Uterus (tissue), 4 donors: ENCODE results near the gene TXNRD2. TPM values are rescaled to one million over a fixed set of nuclear protein-coding genes. Genes with fewer than 3 reads are reported as not detected.

ENCODE experiments used
- DNase-seq, 2 donors: peaks; one replicate each; pipeline ENCODE4 v3.0.0-alpha.2; 2019 to 2020
- H3K27ac ChIP-seq, 2 donors: fragments of 200-600 bp; sonication (generic); 1 replicate in 1 of 2; 2 replicates in 1 of 2; pipeline ENCODE4 v1.5.1; 2016 to 2018
- H3K27me3 ChIP-seq, 2 donors: fragments of 200-600 bp; sonication (generic); one replicate each; pipeline ENCODE4 v1.5.1; 2018 to 2019; ENCODE audit warnings: control low read depth in 1 of 2
- H3K36me3 ChIP-seq, 2 donors: fragments of 200-600 bp; sonication (generic); one replicate each; pipeline ENCODE4 v1.5.1; 2019; ENCODE audit warnings: control low read depth in 1 of 2
- H3K4me1 ChIP-seq, 2 donors: fragments of 200-600 bp; sonication (generic); one replicate each; pipeline ENCODE4 v1.5.1; 2018 to 2019; ENCODE audit warnings: control low read depth in 1 of 2
- H3K4me3 ChIP-seq, 2 donors: fragments of 200-600 bp; sonication (generic); 1 replicate in 1 of 2; 2 replicates in 1 of 2; pipeline ENCODE4 v1.5.1; 2018 to 2019; ENCODE audit warnings: mild to moderate bottlenecking in 1 of 2
- H3K9me3 ChIP-seq, 2 donors: fragments of 200-600 bp; sonication (generic); one replicate each; pipeline ENCODE4 v1.5.1; 2019; ENCODE audit warnings: control low read depth in 1 of 2
- POLR2A ChIP-seq, 2 donors: fragments of 450-650 bp; IDR thresholded peaks; one replicate each; pipeline ENCODE4 v1.6.1; 2016; ENCODE audit warnings: antibody characterized with exemption in 2 of 2, mild to moderate bottlenecking in 1 of 2, moderate library complexity in 1 of 2
- intact Hi-C: fragments of 100-400 bp; cut with DNase I; formaldehyde crosslinking; loops from one replicate; pipeline ENCODE4 v1.15.1; 2023; ENCODE audit warnings: low total_unique reads
- total RNA-seq, 4 donors: library from RNA; depleted of rRNA in 3 of 4; stranded (reverse); fragments of >200 nt in 3 of 4; gene quantifications; one replicate each; pipeline versions ENCODE4 v1.1.0 to v1.2.4, GENCODE V29; 2014 to 2023
- TF ChIP-seq, protein P1 (sequence below), 4 experiments: fragments of 200-600 bp in 2 of 4; fragments of 450-650 bp in 2 of 4; sonication (generic) in 2 of 4; IDR thresholded peaks; one replicate each; pipeline ENCODE4 v1.5.1; 2016 to 2019; ENCODE audit warnings: antibody characterized with exemption in 4 of 4, mild to moderate bottlenecking in 2 of 4, moderate library complexity in 1 of 4
- donor health status: DM: yes; HTN: yes; CAD: no.

The TXNRD2 gene
- total RNA-seq, 4 donors from 2014 or later, result 14.7 to 48.9 (median 25.6) TPM

DNA sequence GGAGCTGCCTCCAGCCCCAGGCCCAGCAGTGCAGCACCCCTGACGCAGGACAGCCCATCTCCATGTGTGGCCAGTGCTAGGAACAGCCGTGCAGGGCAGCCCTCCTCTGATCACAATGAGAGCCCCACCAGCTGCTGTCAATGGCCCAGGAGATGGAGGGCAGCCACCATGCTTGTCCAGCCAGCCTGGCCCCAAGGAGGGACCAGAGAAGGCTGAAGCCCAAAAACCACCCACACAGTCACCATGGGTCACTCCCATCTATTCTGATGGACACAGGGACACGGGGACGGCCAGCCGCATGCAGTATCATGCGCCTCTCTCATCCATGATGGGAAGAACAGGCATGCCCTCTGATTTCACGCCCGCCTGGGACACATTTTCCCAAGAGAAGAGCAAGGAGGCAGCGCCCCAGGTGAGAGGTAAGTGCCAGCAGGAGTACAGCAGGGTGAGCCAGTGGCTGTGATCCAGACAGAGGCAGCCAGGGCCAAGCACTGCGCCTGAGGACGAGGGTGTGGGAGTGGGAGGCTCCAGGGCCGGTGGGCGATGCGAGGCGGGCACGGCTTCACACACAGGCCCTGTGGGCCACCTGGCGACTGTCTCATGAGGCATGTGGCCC, 53.4 kb downstream of the TXNRD2 start:
- Histone ChIP-seq H3K4me3 (no peak overlapping the region), H3K9me3 (no peaks in the 10 kb centered on the region), H3K27ac (no peak overlapping the region), H3K4me1 (peaks cover 10 to 11% of the 10 kb centered on the region in 2 donors), H3K27me3 (no peaks in the 10 kb centered on the region), H3K36me3 (no peaks in the 10 kb centered on the region)
- DNase-seq, result no peak
- intact Hi-C loops, result no loop called here
- TF ChIP-seq, protein P1, sequence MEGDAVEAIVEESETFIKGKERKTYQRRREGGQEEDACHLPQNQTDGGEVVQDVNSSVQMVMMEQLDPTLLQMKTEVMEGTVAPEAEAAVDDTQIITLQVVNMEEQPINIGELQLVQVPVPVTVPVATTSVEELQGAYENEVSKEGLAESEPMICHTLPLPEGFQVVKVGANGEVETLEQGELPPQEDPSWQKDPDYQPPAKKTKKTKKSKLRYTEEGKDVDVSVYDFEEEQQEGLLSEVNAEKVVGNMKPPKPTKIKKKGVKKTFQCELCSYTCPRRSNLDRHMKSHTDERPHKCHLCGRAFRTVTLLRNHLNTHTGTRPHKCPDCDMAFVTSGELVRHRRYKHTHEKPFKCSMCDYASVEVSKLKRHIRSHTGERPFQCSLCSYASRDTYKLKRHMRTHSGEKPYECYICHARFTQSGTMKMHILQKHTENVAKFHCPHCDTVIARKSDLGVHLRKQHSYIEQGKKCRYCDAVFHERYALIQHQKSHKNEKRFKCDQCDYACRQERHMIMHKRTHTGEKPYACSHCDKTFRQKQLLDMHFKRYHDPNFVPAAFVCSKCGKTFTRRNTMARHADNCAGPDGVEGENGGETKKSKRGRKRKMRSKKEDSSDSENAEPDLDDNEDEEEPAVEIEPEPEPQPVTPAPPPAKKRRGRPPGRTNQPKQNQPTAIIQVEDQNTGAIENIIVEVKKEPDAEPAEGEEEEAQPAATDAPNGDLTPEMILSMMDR (IDR thresholded peaks at IDR 0.05), result no peak
- no peak for TF ChIP-seq POLR2A (IDR thresholded peaks at IDR 0.05)

DNA sequence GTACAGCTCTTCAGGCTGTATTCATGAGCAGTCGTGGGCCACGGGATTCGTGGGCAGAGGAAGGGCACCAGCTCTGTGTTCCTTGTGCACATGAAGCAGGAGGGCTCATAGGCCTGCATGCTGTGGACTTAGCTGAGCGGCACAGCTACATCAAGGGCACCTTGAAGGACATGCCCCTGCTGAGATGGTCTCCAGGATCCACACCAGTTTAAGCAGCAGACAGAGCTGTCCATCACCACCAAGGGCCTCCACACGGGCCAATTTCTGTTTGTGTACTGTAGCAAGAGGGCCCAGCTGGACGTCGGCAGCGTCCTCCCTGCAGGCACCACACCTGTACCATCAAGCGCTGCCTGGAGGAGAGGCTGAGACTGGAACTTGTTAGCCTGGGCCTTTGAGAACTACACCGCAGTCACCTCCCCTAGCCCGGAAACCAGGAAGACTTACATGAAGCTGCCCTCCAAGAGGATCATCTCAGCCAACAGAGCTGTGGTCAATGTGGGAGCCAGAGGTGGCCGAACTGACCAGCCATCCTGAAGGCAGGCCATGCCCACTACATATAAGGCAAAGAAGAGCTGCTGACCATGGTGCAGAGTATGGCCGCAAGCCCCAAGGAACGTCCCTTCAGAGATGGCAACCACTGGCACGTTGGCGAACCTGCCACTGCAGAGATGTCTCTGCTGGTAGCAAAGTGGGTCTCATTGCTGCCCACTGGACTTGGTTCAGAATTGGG, 54.2 kb downstream of the TXNRD2 start:
- no peak for TF ChIP-seq POLR2A (IDR thresholded peaks at IDR 0.05)
- TF ChIP-seq, protein P1 (IDR thresholded peaks at IDR 0.05), result no peak
- Histone ChIP-seq H3K9me3 (no peaks in the 10 kb centered on the region), H3K27ac (no peak overlapping the region), H3K4me3 (no peak overlapping the region), H3K4me1 (peaks cover 9 to 11% of the 10 kb centered on the region in 2 donors), H3K36me3 (no peaks in the 10 kb centered on the region), H3K27me3 (no peaks in the 10 kb centered on the region)
- peak in 1 of 2 donors; percentile 13 for DNase-seq
- intact Hi-C loops, result no loop called here

DNA sequence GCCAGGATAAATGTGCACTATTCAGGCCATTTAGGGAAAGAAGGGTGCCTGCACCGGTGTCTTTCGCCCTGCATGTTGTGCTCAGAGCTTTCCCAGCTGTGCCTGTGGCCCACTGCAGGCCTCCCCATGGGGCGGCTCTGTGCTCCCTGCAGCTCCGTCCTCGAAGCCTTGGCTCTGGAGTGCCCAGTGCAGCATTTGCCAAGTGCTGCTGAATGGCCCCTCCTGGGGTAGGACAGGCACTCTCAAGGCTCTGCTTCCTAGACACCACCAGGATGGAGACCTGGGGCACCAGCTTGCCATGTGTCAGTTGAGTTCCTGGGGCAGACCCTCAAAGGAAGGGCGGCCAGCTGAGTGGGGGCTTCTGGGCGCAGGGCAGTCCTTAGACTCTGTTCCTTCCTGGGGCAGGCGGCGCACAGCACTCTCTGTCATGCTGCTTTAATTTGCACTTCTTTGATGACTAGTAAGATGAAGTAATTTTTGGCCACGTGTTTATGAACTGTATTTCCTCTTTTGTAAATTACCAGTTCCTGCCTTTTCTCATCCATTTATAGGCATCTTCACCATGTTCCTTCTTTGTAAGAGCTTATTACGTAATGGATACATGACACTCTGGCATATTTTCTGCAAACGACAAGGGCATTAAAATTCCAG, 54.9 kb downstream of the TXNRD2 start:
- H3K4me1 ChIP-seq, result peaks cover 6 to 7% of the 10 kb centered on the region in 2 donors
- H3K27ac ChIP-seq, result no peak overlapping the region
- H3K9me3 ChIP-seq, result no peaks in the 10 kb centered on the region
- intact Hi-C loops, result no loop called here
- TF ChIP-seq POLR2A (IDR thresholded peaks at IDR 0.05), result no peak
- TF ChIP-seq, protein P1 (IDR thresholded peaks at IDR 0.05), result no peak
- peak in 1 of 2 donors; percentile 12 for DNase-seq
- no peaks in the 10 kb centered on the region for H3K36me3 ChIP-seq
- no peaks in the 10 kb centered on the region for H3K27me3 ChIP-seq
- no peak overlapping the region for H3K4me3 ChIP-seq

DNA sequence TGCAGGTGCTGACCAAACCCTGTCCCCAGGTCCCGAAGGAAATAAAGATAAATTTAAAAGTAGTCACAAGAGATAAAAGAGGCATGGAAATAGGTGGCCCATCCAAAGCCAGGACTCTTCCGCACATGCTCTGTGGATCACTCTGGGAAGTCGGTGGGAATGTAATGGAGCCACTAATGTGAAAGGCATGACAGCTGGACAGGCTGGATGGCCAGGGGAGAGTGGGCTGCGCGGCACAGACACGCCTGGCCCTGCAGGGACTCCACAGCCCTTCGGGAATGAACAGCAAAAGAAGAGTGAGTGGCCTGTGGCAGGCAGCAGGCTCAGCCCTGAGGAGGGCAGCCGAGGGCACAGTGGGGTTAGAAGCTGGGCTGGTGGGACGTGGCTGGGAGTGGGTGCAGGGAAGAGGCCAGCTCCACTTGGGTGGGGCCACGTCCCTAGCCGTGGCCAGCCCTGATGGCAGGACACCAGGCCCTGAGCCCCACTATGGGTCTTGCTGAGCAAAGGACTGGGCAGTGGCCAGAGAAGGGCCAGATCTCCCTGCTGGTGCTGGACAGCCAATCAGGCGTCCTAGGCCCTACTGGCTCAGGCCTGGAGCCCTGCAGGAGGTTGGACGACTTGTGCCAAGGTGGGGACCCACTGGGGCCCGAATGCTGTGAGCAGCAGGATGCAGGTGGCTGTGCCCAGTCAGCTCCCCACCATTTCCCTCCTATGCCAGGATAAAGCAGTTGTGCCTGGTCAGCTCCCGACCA, 55.6 kb downstream of the TXNRD2 start:
- Histone ChIP-seq H3K4me3 (no peak overlapping the region), H3K27me3 (no peaks in the 10 kb centered on the region), H3K27ac (no peak overlapping the region), H3K36me3 (no peaks in the 10 kb centered on the region), H3K4me1 (peaks cover 0 to 12% of the 10 kb centered on the region in 2 donors), H3K9me3 (no peaks in the 10 kb centered on the region)
- TF ChIP-seq, protein P1 (IDR thresholded peaks at IDR 0.05), result no peak
- no peak for TF ChIP-seq POLR2A (IDR thresholded peaks at IDR 0.05)
- intact Hi-C loops, result no loop called here
- DNase-seq, result no peak
